ENCODE measurements around the gene NPW. TPM values are rescaled to one million over a fixed set of nuclear protein-coding genes. Genes with fewer than 3 reads are reported as not detected.

NPW gene
- total RNA-seq, 1 experiment from 2014 or later: 7.1 TPM

DNA sequence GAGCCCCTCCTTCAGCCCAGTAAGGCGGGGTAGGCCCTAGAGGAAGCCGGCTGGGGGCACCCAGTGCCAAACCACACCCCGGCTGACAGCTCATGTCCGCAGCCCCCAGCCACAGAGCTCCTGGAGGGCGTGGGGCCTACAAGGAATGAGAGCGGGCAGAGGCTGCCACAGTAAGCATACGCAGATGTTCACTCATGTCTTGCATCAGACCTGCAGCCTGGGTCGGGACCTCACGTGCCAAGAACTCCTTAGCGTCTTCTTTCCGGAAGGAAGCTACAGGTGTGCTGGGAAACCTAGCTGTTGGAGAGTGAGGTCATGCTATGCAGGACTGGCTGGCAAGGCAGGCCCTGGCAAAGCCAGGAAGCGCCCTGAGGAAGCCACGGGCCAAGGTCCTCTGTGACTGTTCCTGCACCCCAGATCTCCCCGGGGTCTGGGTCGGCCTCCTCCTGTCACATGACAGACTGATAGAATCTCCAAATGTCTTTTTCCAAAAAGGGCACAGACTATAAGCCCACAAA lies 11.5 kb upstream of the NPW start:
- no peaks in the 10 kb centered on the region; a peak in 1 of 5 replicates for H3K9me3 Mint-ChIP-seq
- Histone ChIP-seq H2BK120ac (ENCODE audit: low read depth, low read length, poor library complexity, severe bottlenecking) (no peak overlapping the region), H3K4me2 (ENCODE audit: insufficient read depth, insufficient read length, low read length) (peak overlapping the region; percentile 73), H4K8ac (replicated peaks; ENCODE audit: insufficient read length, low read depth, low read length) (no peak overlapping the region), H3K23ac (ENCODE audit: insufficient read length, low read depth, low read length) (no peak overlapping the region), H4K5ac (ENCODE audit: insufficient read length, low read depth, low read length) (no peak overlapping the region), H2BK12ac (ENCODE audit: insufficient read length, low read depth, low read length) (no peak overlapping the region), H3K4ac (ENCODE audit: low read depth, low read length) (no peak overlapping the region), H3T11ph (ENCODE audit: low read length) (no peak overlapping the region), H4K91ac (ENCODE audit: insufficient read length, low read depth, low read length) (no peak overlapping the region), H2AFZ (ENCODE audit: low read length) (no peak overlapping the region), H3K14ac (ENCODE audit: insufficient read depth, low read length) (no peak overlapping the region), H3K4me1 (ENCODE audit: insufficient read depth, low read length) (peaks cover 6% of the 10 kb centered on the region; the same call in 1 of the 2 replicates), H3K56ac (ENCODE audit: insufficient read length, low read depth, low read length) (no peak overlapping the region), H3K79me1 (ENCODE audit: insufficient read depth, low read depth, low read length, poor library complexity, severe bottlenecking) (peaks cover 23% of the 10 kb centered on the region), H2BK15ac (ENCODE audit: low read depth, low read length) (no peak overlapping the region), H3K23me2 (ENCODE audit: insufficient read length, low read depth, low read length, poor library complexity, severe bottlenecking) (peaks cover 11% of the 10 kb centered on the region), H3K27ac (ENCODE audit: insufficient read length, low read depth, low read length) (no peak overlapping the region), H4K20me1 (ENCODE audit: control insufficient read depth, insufficient read depth, insufficient read length) (no peaks in the 10 kb centered on the region), H3K9ac (ENCODE audit: extremely low read depth, insufficient read length, low read length) (peak overlapping the region; percentile 77), H3K79me2 (ENCODE audit: insufficient read depth, low read length) (peaks cover 26% of the 10 kb centered on the region; the same call in 1 of the 2 replicates), H2BK20ac (ENCODE audit: low read depth, low read length, poor library complexity, severe bottlenecking) (no peak overlapping the region), H3K18ac (ENCODE audit: insufficient read length, low read depth, low read length) (no peak overlapping the region), H3K9me3 (ENCODE audit: control insufficient read depth, low read depth, low read length) (no peaks in the 10 kb centered on the region), H2AK5ac (ENCODE audit: insufficient read length, low read length) (no peak overlapping the region), H3K27me3 (ENCODE audit: insufficient read depth, low read length) (no peaks in the 10 kb centered on the region), H2BK5ac (ENCODE audit: insufficient read length, low read length) (no peak overlapping the region)
- peaks cover 5 to 16% (median 12%) of the 10 kb centered on the region in 3 experiments for H3K36me3 Mint-ChIP-seq (ENCODE audit: insufficient read depth in 1 of 3, low read depth in 3 of 3)
- TF ChIP-seq, protein P1, sequence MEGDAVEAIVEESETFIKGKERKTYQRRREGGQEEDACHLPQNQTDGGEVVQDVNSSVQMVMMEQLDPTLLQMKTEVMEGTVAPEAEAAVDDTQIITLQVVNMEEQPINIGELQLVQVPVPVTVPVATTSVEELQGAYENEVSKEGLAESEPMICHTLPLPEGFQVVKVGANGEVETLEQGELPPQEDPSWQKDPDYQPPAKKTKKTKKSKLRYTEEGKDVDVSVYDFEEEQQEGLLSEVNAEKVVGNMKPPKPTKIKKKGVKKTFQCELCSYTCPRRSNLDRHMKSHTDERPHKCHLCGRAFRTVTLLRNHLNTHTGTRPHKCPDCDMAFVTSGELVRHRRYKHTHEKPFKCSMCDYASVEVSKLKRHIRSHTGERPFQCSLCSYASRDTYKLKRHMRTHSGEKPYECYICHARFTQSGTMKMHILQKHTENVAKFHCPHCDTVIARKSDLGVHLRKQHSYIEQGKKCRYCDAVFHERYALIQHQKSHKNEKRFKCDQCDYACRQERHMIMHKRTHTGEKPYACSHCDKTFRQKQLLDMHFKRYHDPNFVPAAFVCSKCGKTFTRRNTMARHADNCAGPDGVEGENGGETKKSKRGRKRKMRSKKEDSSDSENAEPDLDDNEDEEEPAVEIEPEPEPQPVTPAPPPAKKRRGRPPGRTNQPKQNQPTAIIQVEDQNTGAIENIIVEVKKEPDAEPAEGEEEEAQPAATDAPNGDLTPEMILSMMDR (conservative IDR thresholded peaks at IDR 0.05): no peak
- no peak for DNase-seq
- no CpG with 5 or more reads among the region's 15 CpGs for WGBS (ENCODE audit: extremely low coverage, insufficient read length, low lambda C conversion rate)
- peak overlapping the region; percentile 78 to 81 for H3K4me3 Mint-ChIP-seq
- peaks cover 22 to 36% of the 10 kb centered on the region in 2 experiments for H3K4me1 Mint-ChIP-seq
- H3K27me3 Mint-ChIP-seq (ENCODE audit: low read depth): no peaks in the 10 kb centered on the region; the same call in 1 of the 2 replicates
- H3K27ac Mint-ChIP-seq: no peak overlapping the region; a peak in 1 of 7 replicates

Measured in H9 (cell line).